PC-3 (cell line): ENCODE results near the gene FSD1. TPM values are rescaled to one million over a fixed set of nuclear protein-coding genes. Genes with fewer than 3 reads are reported as not detected.

Source experiments
- ATAC-seq: fragments of 200-7000 bp; cut with Tn5 transposase; 2 replicates; pipeline ENCODE4 v1.9.1; 2020; ENCODE audit warnings: mild to moderate bottlenecking, moderate library complexity
- BruUV-seq: library from RNA; stranded (reverse); fragments of 400-500 nt; replicated peaks from 2 replicates; lab custom pipeline; 2021; lab: Mats Ljungman, UMichigan
- CTCF ChIA-PET: fragments of 300-600 bp; sonication (Branson Sonifier 250); formaldehyde crosslinking; loops from one replicate; lab custom pipeline; 2022; ENCODE audit warnings: antibody characterized with exemption; lab: Charles Lee
- POLR2A ChIA-PET: fragments of 300-600 bp; sonication (Branson Sonifier 250); formaldehyde crosslinking; loops from one replicate; lab custom pipeline; 2022; ENCODE audit warnings: antibody characterized with exemption; ENCODE audit not compliant: unreplicated experiment; lab: Charles Lee
- DNase-seq: peaks from one replicate; pipeline ENCODE4 v3.0.0-alpha.2; 2015
- H2AFZ ChIP-seq: fragments of 300-600 bp; sonication (generic); 2 replicates; pipeline ENCODE4 v1.6.0; 2016; ENCODE audit warnings: antibody characterized with exemption, low read length
- H3F3A ChIP-seq: fragments of 300-600 bp; sonication (generic); one replicate; pipeline ENCODE4 v1.6.0; 2017; ENCODE audit warnings: antibody characterized with exemption, low read length, control low read depth, mild to moderate bottlenecking; ENCODE audit not compliant: unreplicated experiment
- H3K27ac ChIP-seq: fragments of 300-600 bp; sonication (generic); 2 replicates; pipeline ENCODE4 v1.5.1; 2016; ENCODE audit warnings: mild to moderate bottlenecking, low read length
- H3K27me3 ChIP-seq: fragments of 300-600 bp; sonication (generic); 2 replicates; pipeline ENCODE4 v1.6.1; 2016; ENCODE audit warnings: low read length, mixed read lengths
- H3K36me3 ChIP-seq: fragments of 300-600 bp; sonication (generic); 2 replicates; pipeline ENCODE4 v1.6.1; 2016; ENCODE audit warnings: low read depth, mixed run types, low read length, mixed read lengths
- H3K4me1 ChIP-seq: fragments of 300-600 bp; sonication (generic); 2 replicates; pipeline ENCODE4 v1.5.1; 2016; ENCODE audit warnings: low read length; ENCODE audit not compliant: insufficient read depth
- H3K4me2 ChIP-seq: fragments of 300-600 bp; sonication (generic); 2 replicates; pipeline ENCODE4 v1.6.0; 2016; ENCODE audit warnings: low read length
- H3K4me3 ChIP-seq: fragments of 300-600 bp; sonication (generic); 2 replicates; pipeline ENCODE4 v1.5.1; 2016; ENCODE audit warnings: mild to moderate bottlenecking, low read length, mixed read lengths
- H3K79me2 ChIP-seq: fragments of 300-600 bp; sonication (generic); 2 replicates; pipeline ENCODE4 v1.6.1; 2017; ENCODE audit warnings: low read length, mixed read lengths
- H3K9ac ChIP-seq: fragments of 300-600 bp; sonication (generic); 2 replicates; pipeline ENCODE4 v1.6.0; 2016; ENCODE audit warnings: mild to moderate bottlenecking, low read length
- H3K9me2 ChIP-seq: fragments of 300-600 bp; sonication (generic); replicated peaks from 2 replicates; pipeline ENCODE4 v1.6.1; 2016; ENCODE audit warnings: mixed run types, low read length, mixed read lengths
- H3K9me3 ChIP-seq: fragments of 300-600 bp; sonication (generic); 2 replicates; pipeline ENCODE4 v1.6.1; 2016; ENCODE audit warnings: low read length, mixed read lengths
- H4K20me1 ChIP-seq: fragments of 300-600 bp; sonication (generic); 2 replicates; pipeline ENCODE4 v1.6.1; 2016; ENCODE audit warnings: low read length, mixed read lengths
- CTCF ChIP-seq: fragments of 300-600 bp; sonication (generic); conservative IDR thresholded peaks from 2 replicates; pipeline ENCODE4 v1.5.1; 2017; ENCODE audit warnings: antibody characterized with exemption, low read depth, mild to moderate bottlenecking, low read length
- EZH2 ChIP-seq: fragments of 300-600 bp; sonication (generic); IDR thresholded peaks from one replicate; pipeline ENCODE4 v1.6.1; 2017; ENCODE audit warnings: antibody characterized with exemption, mild to moderate bottlenecking, low read length; ENCODE audit not compliant: unreplicated experiment
- EZH2phosphoT487 ChIP-seq: fragments of 300-600 bp; sonication (generic); IDR thresholded peaks from 2 replicates; pipeline ENCODE4 v1.6.1; 2018; ENCODE audit warnings: mild to moderate bottlenecking, antibody characterized with exemption, low read length, borderline replicate concordance
- intact Hi-C: fragments of 100-400 bp; cut with micrococcal nuclease; formaldehyde crosslinking; loops from 2 replicates; pipeline ENCODE4 v1.9.0; 2023
- total RNA-seq: library from RNA; depleted of rRNA; stranded (reverse); fragments of >200 nt; gene quantifications from 2 replicates; pipeline ENCODE4 v1.2.3, GENCODE V29; 2014

FSD1 gene
- total RNA-seq, 1 experiment from 2014 or later, result 8.7 TPM

- Histone ChIP-seq H3K27me3 (no peaks in the 10 kb centered on the region), H3K9me3 (no peaks in the 10 kb centered on the region), H3K4me2 (no peak overlapping the region), H2AFZ (no peak overlapping the region), H3K4me3 (no peak overlapping the region), H3F3A (no peaks in the 10 kb centered on the region), H3K36me3 (no peaks in the 10 kb centered on the region), H3K9ac (no peak overlapping the region), H4K20me1 (no peaks in the 10 kb centered on the region), H3K79me2 (peaks cover 42% of the 10 kb centered on the region), H3K27ac (no peak overlapping the region), H3K9me2 (no peaks in the 10 kb centered on the region), H3K4me1 (peaks cover 1% of the 10 kb centered on the region; the same call in 1 of the 2 replicates)
- ATAC-seq (no peak), DNase-seq (no peak)
- no peak for TF ChIP-seq EZH2
- no peak for TF ChIP-seq EZH2phosphoT487
- TF ChIP-seq CTCF, result no peak
- intact Hi-C loops, result no loop called here
- POLR2A ChIA-PET, result interaction anchor here (0.7 kb wide), 1 partner anchor 103 kb away, joined by 4 read pairs; no protein-coding TSS in a partner anchor
- BruUV-seq, result no TSS peak
- CTCF ChIA-PET, result no interaction called here
Measured at GRCh38 chr19:4368128-4368820, 63.9 kb downstream of the FSD1 start.

GRCh38 chr19:4369109-4369887 lies 64.9 kb downstream of the FSD1 start:
- no peaks in the 10 kb centered on the region for H3K9me3 ChIP-seq
- H3K9me2 ChIP-seq, result no peaks in the 10 kb centered on the region
- peaks cover 53% of the 10 kb centered on the region for H3K79me2 ChIP-seq
- ChIA-PET POLR2A (interaction anchor here (0.7 kb wide), 1 partner anchor 102 kb away, joined by 4 read pairs; no protein-coding TSS in a partner anchor), CTCF (no interaction called here)
- TF ChIP-seq CTCF (no peak), EZH2phosphoT487 (no peak), EZH2 (no peak)
- no peak overlapping the region for H3K27ac ChIP-seq
- intact Hi-C loops, result no loop called here
- no peak for DNase-seq
- no peak overlapping the region for H3K9ac ChIP-seq
- H3K36me3 ChIP-seq, result no peaks in the 10 kb centered on the region
- H3F3A ChIP-seq, result no peaks in the 10 kb centered on the region
- ATAC-seq, result no peak
- H3K27me3 ChIP-seq, result no peaks in the 10 kb centered on the region
- no peak overlapping the region for H2AFZ ChIP-seq
- no peak overlapping the region for H3K4me2 ChIP-seq
- no peak overlapping the region for H3K4me3 ChIP-seq
- peaks cover 12% of the 10 kb centered on the region for H3K4me1 ChIP-seq
- no peaks in the 10 kb centered on the region for H4K20me1 ChIP-seq
- BruUV-seq, result no TSS peak

GRCh38 chr19:4369888-4370260 lies 65.5 kb downstream of the FSD1 start:
- intact Hi-C loops, result no loop called here

More at GRCh38 chr19:4369888-4370260, 65.5 kb downstream of the FSD1 start:
- Histone ChIP-seq H3K9me2 (no peaks in the 10 kb centered on the region), H4K20me1 (no peaks in the 10 kb centered on the region), H3K4me3 (no peak overlapping the region), H3K27me3 (no peaks in the 10 kb centered on the region), H3K9me3 (no peaks in the 10 kb centered on the region), H3K36me3 (no peaks in the 10 kb centered on the region), H3K4me2 (no peak overlapping the region), H3K27ac (no peak overlapping the region), H3K79me2 (peaks cover 55% of the 10 kb centered on the region), H3K9ac (no peak overlapping the region), H3K4me1 (peaks cover 17% of the 10 kb centered on the region), H3F3A (no peaks in the 10 kb centered on the region), H2AFZ (no peak overlapping the region)
- POLR2A ChIA-PET, result no interaction called here
- DNase-seq (no peak), ATAC-seq (no peak)
- TF ChIP-seq EZH2 (no peak), CTCF (peak; percentile 34; the same call in 1 of the 2 replicates)
- no TSS peak for BruUV-seq
- CTCF ChIA-PET, result no interaction called here
